Transverse colon (tissue), 4 donors: Measurements from ENCODE around the gene MS4A15.

Experiments
- CTCF ChIP-seq, 5 experiments: fragments of 200-600 bp in 3 of 5; fragments of 450-650 bp in 2 of 5; sonication (generic) in 3 of 5; IDR thresholded peaks; 1 replicate in 2 of 5; 2 replicates in 3 of 5; pipeline ENCODE4 v1.5.1; 2016 to 2017; ENCODE audit warnings: antibody characterized with exemption in 5 of 5, inconsistent platforms in 3 of 5, mild to moderate bottlenecking in 2 of 5, moderate library complexity in 1 of 5
- EP300 ChIP-seq: sonication (generic); formaldehyde crosslinking; IDR thresholded peaks from one replicate; pipeline ENCODE4 v1.6.1; 2017; ENCODE audit warnings: antibody characterized with exemption, low read depth
- POLR2A ChIP-seq: fragments of 450-650 bp; IDR thresholded peaks from one replicate; pipeline ENCODE4 v1.6.1; 2016; ENCODE audit warnings: antibody characterized with exemption, mild to moderate bottlenecking, moderate library complexity
- POLR2AphosphoS5 ChIP-seq, 3 donors: sonication (generic); formaldehyde crosslinking; IDR thresholded peaks; one replicate each; pipeline ENCODE4 v1.6.1; 2016; ENCODE audit warnings: antibody characterized with exemption in 3 of 3

GRCh38 chr11:60825790-60826189, 69.1 kb downstream of the MS4A15 start:
- no peak for TF ChIP-seq CTCF (IDR thresholded peaks at IDR 0.05)
- no peak for TF ChIP-seq EP300
- TF ChIP-seq POLR2AphosphoS5 (IDR thresholded peaks at IDR 0.05), result no peak
- TF ChIP-seq POLR2A, result no peak
